ENCODE measurements around the gene MAPK14. TPM values are rescaled to one million over a fixed set of nuclear protein-coding genes. Genes with fewer than 3 reads are reported as not detected.

Gene MAPK14
- total and polyA plus RNA-seq, 2 of the 4 experiments (the other 2 are of a cell fraction) = 28.4 to 74.4 TPM

GRCh38 chr6:36068012-36068392 is 40.4 kb downstream of the MAPK14 start:
- CTCF ChIA-PET = no interaction called here
- Histone ChIP-seq H3K23ac (ENCODE audit: low read depth, low read length) (no peak overlapping the region), H3K56ac (ENCODE audit: extremely low read depth, insufficient read depth, low read length) (no peak overlapping the region), H2BK20ac (ENCODE audit: low read depth, low read length) (no peak overlapping the region), H3K9me3 (ENCODE audit: control insufficient read depth, insufficient read depth, low read length) (no peaks in the 10 kb centered on the region), H3K27ac (ENCODE audit: insufficient read depth, low read length) (no peak overlapping the region), H4K5ac (ENCODE audit: low read depth, low read length) (no peak overlapping the region), H3K4me1 (ENCODE audit: control insufficient read depth, insufficient read depth, low read length) (peaks cover 9% of the 10 kb centered on the region), H3K4ac (ENCODE audit: low read depth, low read length) (no peak overlapping the region), H3K9ac (ENCODE audit: low read depth, low read length) (no peak overlapping the region), H2AFZ (replicated peaks; ENCODE audit: low read length, poor library complexity) (no peak overlapping the region), H4K91ac (ENCODE audit: insufficient read depth, low read depth, low read length) (no peak overlapping the region), H2AK5ac (ENCODE audit: low read depth, low read length) (no peak overlapping the region), H4K8ac (ENCODE audit: low read depth in 2 of 2, low read length in 2 of 2) (no peak overlapping the region), H3K27me3 (ENCODE audit: control insufficient read depth, insufficient read depth, low read length) (no peaks in the 10 kb centered on the region), H4K20me1 (ENCODE audit: insufficient read depth, low read length) (peaks cover 69% of the 10 kb centered on the region), H2BK120ac (ENCODE audit: low read depth, low read length) (no peak overlapping the region), H3K18ac (ENCODE audit: low read depth, low read length) (no peak overlapping the region), H3K14ac (replicated peaks; ENCODE audit: low read depth, low read length) (no peak overlapping the region), H3K4me3 (ENCODE audit: insufficient read depth, low read depth, low read length) (no peak overlapping the region), H3K9me1 (ENCODE audit: insufficient read depth, low read length) (peaks cover 2% of the 10 kb centered on the region; the same call in 1 of the 2 replicates), H3K36me3 (ENCODE audit: control insufficient read depth, insufficient read depth, low read length) (no peaks in the 10 kb centered on the region), H2BK5ac (ENCODE audit: low read depth, low read length, poor library complexity, severe bottlenecking) (no peak overlapping the region), H3K79me1 (ENCODE audit: low read depth in 1 of 2, low read length in 2 of 2) (peaks cover 22 to 74% of the 10 kb centered on the region in 2 experiments), H2AK9ac (replicated peaks; ENCODE audit: low read depth, low read length, poor library complexity) (no peak overlapping the region), H2BK15ac (ENCODE audit: low read depth, low read length) (no peak overlapping the region), H3K4me2 (ENCODE audit: low read depth, low read length) (no peak overlapping the region)
- ATAC-seq (ENCODE audit: low read depth) (no peak), DNase-seq (no peak)
- no TSS peak for BruUV-seq (replicated peaks)
- in situ Hi-C loops (cut with MboI; ENCODE audit: low sequenced_read_pairs) (no loop called here), intact Hi-C loops (cut with micrococcal nuclease) (loop anchor here (5.0 kb wide), 1 partner anchor 41 kb away; the partner anchor contains the start of gene MAPK14), dilution Hi-C loops (cut with HindIII; ENCODE audit: low sequenced_read_pairs, unreplicated experiment) (no loop called here)
- POLR2A ChIA-PET (ENCODE audit: unreplicated experiment) = no interaction called here
- no peak for TF ChIP-seq FOS (IDR thresholded peaks at IDR 0.05; ENCODE audit: low read depth, low read length)
- no peak for TF ChIP-seq MXI1 (IDR thresholded peaks at IDR 0.05; ENCODE audit: borderline replicate concordance, low read depth, low read length)
- TF ChIP-seq MAZ (IDR thresholded peaks at IDR 0.05; ENCODE audit: borderline replicate concordance, low read depth, low read length) = no peak
- TF ChIP-seq RFX5 (IDR thresholded peaks at IDR 0.05; ENCODE audit: low read depth, low read length) = no peak
- TF ChIP-seq MAFK (IDR thresholded peaks at IDR 0.05; ENCODE audit: low read depth, low read length) = no peak
- TF ChIP-seq CTCF (conservative IDR thresholded peaks at IDR 0.05; ENCODE audit: low read depth, low read length) = no peak
- no peak for TF ChIP-seq RAD21 (IDR thresholded peaks at IDR 0.05; ENCODE audit: low read length)
- TF ChIP-seq SMC3 (IDR thresholded peaks at IDR 0.05; ENCODE audit: low read depth, low read length) = no peak
- TF ChIP-seq CHD1 (IDR thresholded peaks at IDR 0.05; ENCODE audit: low read depth, low read length) = no peak
- TF ChIP-seq POLR2A (IDR thresholded peaks at IDR 0.05; ENCODE audit: low read depth, low read length) = no peak
- TF ChIP-seq RCOR1 (IDR thresholded peaks at IDR 0.05; ENCODE audit: insufficient replicate concordance, low read length) = no peak
- TF ChIP-seq NFE2L2 (IDR thresholded peaks at IDR 0.05; ENCODE audit: low read depth, low read length) = no peak
- TF ChIP-seq ELK1 (IDR thresholded peaks at IDR 0.05; ENCODE audit: borderline replicate concordance, low read depth, low read length) = no peak
- no peak for TF ChIP-seq USF2 (IDR thresholded peaks at IDR 0.05; ENCODE audit: low read depth, low read length)
- TF ChIP-seq CEBPB (IDR thresholded peaks at IDR 0.05; ENCODE audit: low read depth, low read length) = no peak
- no peak for TF ChIP-seq BHLHE40 (IDR thresholded peaks at IDR 0.05; ENCODE audit: low read depth, low read length)
